ENCODE data around the gene CLSTN2.

- no peak for TF ChIP-seq POLR2AphosphoS5 (IDR thresholded peaks at IDR 0.05; ENCODE audit: low read depth, low read length)
- TF ChIP-seq, protein P1, sequence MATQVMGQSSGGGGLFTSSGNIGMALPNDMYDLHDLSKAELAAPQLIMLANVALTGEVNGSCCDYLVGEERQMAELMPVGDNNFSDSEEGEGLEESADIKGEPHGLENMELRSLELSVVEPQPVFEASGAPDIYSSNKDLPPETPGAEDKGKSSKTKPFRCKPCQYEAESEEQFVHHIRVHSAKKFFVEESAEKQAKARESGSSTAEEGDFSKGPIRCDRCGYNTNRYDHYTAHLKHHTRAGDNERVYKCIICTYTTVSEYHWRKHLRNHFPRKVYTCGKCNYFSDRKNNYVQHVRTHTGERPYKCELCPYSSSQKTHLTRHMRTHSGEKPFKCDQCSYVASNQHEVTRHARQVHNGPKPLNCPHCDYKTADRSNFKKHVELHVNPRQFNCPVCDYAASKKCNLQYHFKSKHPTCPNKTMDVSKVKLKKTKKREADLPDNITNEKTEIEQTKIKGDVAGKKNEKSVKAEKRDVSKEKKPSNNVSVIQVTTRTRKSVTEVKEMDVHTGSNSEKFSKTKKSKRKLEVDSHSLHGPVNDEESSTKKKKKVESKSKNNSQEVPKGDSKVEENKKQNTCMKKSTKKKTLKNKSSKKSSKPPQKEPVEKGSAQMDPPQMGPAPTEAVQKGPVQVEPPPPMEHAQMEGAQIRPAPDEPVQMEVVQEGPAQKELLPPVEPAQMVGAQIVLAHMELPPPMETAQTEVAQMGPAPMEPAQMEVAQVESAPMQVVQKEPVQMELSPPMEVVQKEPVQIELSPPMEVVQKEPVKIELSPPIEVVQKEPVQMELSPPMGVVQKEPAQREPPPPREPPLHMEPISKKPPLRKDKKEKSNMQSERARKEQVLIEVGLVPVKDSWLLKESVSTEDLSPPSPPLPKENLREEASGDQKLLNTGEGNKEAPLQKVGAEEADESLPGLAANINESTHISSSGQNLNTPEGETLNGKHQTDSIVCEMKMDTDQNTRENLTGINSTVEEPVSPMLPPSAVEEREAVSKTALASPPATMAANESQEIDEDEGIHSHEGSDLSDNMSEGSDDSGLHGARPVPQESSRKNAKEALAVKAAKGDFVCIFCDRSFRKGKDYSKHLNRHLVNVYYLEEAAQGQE (IDR thresholded peaks at IDR 0.05; ENCODE audit: insufficient read depth in 1 of 2, low read depth in 2 of 2, low read length in 2 of 2), result no peak
These were observed 288.2 kb downstream of the CLSTN2 start for GRCh38 chr3:140223197-140223596.
